ENCODE measurements around the gene CHIT1. TPM values are rescaled to one million over a fixed set of nuclear protein-coding genes. Genes with fewer than 3 reads are reported as not detected.

The CHIT1 gene
- total RNA-seq (1 to 10 TPM in 1 of 2 experiments, under 1 TPM in 1; 0.58 to 1.1 TPM), total RNA-seq (0 to 3.4 (median 0.50) reads per million in 172 experiments)
- 0.04 TPM for polyA plus RNA-seq (2013, experiment 1 of 2)
- polyA plus RNA-seq (2013, experiment 2 of 2), result 0.04 TPM

DNA sequence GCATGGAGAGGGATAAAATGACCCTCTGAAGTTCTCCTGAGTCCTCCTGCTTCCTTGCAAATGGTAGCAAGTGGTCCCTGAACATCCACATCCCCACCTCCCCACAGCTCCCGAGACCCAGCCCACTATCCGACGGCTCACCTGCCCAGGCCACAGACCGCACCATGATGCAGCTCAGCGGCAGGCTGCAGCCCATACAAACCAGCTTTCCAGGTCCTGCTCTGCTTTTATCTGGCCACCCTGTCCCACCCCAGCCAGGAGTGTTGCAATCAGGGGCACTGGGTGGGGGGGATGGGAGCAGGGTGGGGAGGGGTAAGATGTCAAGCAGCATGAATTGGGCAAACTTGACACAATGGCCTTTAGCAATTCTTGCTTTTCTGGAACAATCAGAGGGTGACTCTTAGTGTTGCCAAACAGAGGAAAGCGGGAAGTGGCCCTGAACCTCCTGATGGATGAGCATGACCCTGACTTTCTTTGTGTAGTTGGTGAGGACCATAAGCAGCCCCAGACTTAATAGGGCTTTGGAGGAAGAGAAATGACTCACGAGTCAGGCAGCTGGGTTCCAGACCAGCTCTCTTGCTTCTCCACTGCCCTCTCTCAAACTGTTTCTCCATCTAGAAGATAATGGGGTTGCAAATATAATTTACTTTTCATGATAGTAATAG is at the start of gene CHIT1:
TSS of gene CHIT1 (minus strand) at position 203 of the 665 bp plus-strand sequence. CDS start at position 166, 37 bp downstream.
- TF ChIP-seq, protein P1, sequence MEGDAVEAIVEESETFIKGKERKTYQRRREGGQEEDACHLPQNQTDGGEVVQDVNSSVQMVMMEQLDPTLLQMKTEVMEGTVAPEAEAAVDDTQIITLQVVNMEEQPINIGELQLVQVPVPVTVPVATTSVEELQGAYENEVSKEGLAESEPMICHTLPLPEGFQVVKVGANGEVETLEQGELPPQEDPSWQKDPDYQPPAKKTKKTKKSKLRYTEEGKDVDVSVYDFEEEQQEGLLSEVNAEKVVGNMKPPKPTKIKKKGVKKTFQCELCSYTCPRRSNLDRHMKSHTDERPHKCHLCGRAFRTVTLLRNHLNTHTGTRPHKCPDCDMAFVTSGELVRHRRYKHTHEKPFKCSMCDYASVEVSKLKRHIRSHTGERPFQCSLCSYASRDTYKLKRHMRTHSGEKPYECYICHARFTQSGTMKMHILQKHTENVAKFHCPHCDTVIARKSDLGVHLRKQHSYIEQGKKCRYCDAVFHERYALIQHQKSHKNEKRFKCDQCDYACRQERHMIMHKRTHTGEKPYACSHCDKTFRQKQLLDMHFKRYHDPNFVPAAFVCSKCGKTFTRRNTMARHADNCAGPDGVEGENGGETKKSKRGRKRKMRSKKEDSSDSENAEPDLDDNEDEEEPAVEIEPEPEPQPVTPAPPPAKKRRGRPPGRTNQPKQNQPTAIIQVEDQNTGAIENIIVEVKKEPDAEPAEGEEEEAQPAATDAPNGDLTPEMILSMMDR (IDR thresholded peaks at IDR 0.05), result no peak
- intact Hi-C loops (cut with DNase I, micrococcal nuclease), result no loop called here
- H3K4me1 Mint-ChIP-seq (ENCODE audit: low read depth), result no peaks in the 10 kb centered on the region
- H3K36me3 ChIP-seq (ENCODE audit: insufficient read depth, low read length), result no peaks in the 10 kb centered on the region
- H3K4me3 ChIP-seq (ENCODE audit: low read length), result no peak within 1 kb of the TSS
- ChIA-PET POLR2A (no interaction called here), CTCF (no interaction called here)
- ATAC-seq (ENCODE audit: poor library complexity) (no peak), DNase-seq (no peak)
- peaks cover 0 to 9% of the 10 kb centered on the region in 2 experiments for H3K9me3 ChIP-seq (ENCODE audit: control insufficient read depth in 1 of 2, insufficient read depth in 1 of 2, low read length in 2 of 2)
- no peaks in the 10 kb centered on the region for H3K4me1 ChIP-seq (ENCODE audit: insufficient read depth, low read length)
- peaks cover 8% of the 10 kb centered on the region for H3K9me3 Mint-ChIP-seq
- H3K36me3 Mint-ChIP-seq (ENCODE audit: low read depth), result no peaks in the 10 kb centered on the region
- H3K27ac ChIP-seq (ENCODE audit: low read depth in 1 of 2, low read length in 2 of 2), result no peak within 1 kb of the TSS
- H3K27me3 ChIP-seq (ENCODE audit: control insufficient read depth in 1 of 2, insufficient read depth in 2 of 2, low read length in 2 of 2), result peaks cover 6 to 10% of the 10 kb centered on the region in 2 experiments
- H3K4me3 Mint-ChIP-seq, result no peak within 1 kb of the TSS
- no peak within 1 kb of the TSS for H3K27ac Mint-ChIP-seq
- peaks cover 22% of the 10 kb centered on the region for H3K27me3 Mint-ChIP-seq

GRCh38 chr1:203278885-203279406 is 49.5 kb upstream of the CHIT1 start:
- Mint-ChIP-seq H3K4me1 (ENCODE audit: low read depth) (peaks cover 68% of the 10 kb centered on the region), H3K9me3 (no peaks in the 10 kb centered on the region), H3K36me3 (ENCODE audit: low read depth) (no peaks in the 10 kb centered on the region), H3K27me3 (no peaks in the 10 kb centered on the region), H3K27ac (peak overlapping the region; percentile 87), H3K4me3 (peak overlapping the region; percentile 52)
- intact Hi-C loops (cut with DNase I, micrococcal nuclease), result loop anchor here in 1 of 2 experiments (10.0 kb wide), 1 partner anchor 516 kb away; the partner anchor contains the start of genes ZBED6 and ZC3H11A
- H3K4me1 ChIP-seq (ENCODE audit: insufficient read depth, low read length), result peaks cover 37% of the 10 kb centered on the region
- ATAC-seq (ENCODE audit: poor library complexity), result no peak
- H3K36me3 ChIP-seq (ENCODE audit: insufficient read depth, low read length), result no peaks in the 10 kb centered on the region
- CTCF ChIA-PET, result interaction anchor here (0.8 to 15.3 kb wide), 5 partner anchors 11 to 61 kb away, joined by 3 to 462 read pairs (median 12); no protein-coding TSS in a partner anchor
- TF ChIP-seq, protein P1 (IDR thresholded peaks at IDR 0.05), result no peak
- DNase-seq, result peak in 1 of 14 experiments; percentile 4
- H3K27me3 ChIP-seq (ENCODE audit: control insufficient read depth in 1 of 2, insufficient read depth in 2 of 2, low read length in 2 of 2), result no peaks in the 10 kb centered on the region
- peak overlapping the region in 1 of 2 donors; percentile 16 for H3K27ac ChIP-seq (ENCODE audit: low read depth in 1 of 2, low read length in 2 of 2)
- H3K9me3 ChIP-seq (ENCODE audit: control insufficient read depth in 1 of 2, insufficient read depth in 1 of 2, low read length in 2 of 2), result no peaks in the 10 kb centered on the region
- no peak overlapping the region for H3K4me3 ChIP-seq (ENCODE audit: low read length)
- POLR2A ChIA-PET, result interaction anchor here (1.5 to 17.7 kb wide), 4 partner anchors 9 to 45 kb away, joined by 3 to 320 read pairs (median 238); partner anchors contain the start of gene BTG2

- Mint-ChIP-seq H3K4me3 (peak overlapping the region; percentile 52), H3K9me3 (no peaks in the 10 kb centered on the region), H3K27me3 (no peaks in the 10 kb centered on the region), H3K36me3 (ENCODE audit: low read depth) (no peaks in the 10 kb centered on the region), H3K4me1 (ENCODE audit: low read depth) (peaks cover 75% of the 10 kb centered on the region), H3K27ac (peak overlapping the region; percentile 87)
- peak overlapping the region; percentile 42 to 47 for H3K27ac ChIP-seq (ENCODE audit: low read depth in 1 of 2, low read length in 2 of 2)
- no peaks in the 10 kb centered on the region for H3K36me3 ChIP-seq (ENCODE audit: insufficient read depth, low read length)
- ChIA-PET CTCF (interaction anchor here (1.3 to 15.3 kb wide), 6 partner anchors 10 to 61 kb away, joined by 3 to 462 read pairs (median 36); no protein-coding TSS in a partner anchor), POLR2A (interaction anchor here (0.7 to 17.7 kb wide), 9 partner anchors 9 to 394 kb away, joined by 3 to 320 read pairs (median 4); partner anchors contain the start of gene BTG2)
- intact Hi-C loops (cut with DNase I, micrococcal nuclease), result loop anchor here in 1 of 2 experiments (10.0 kb wide), 1 partner anchor 517 kb away; the partner anchor contains the start of genes ZBED6 and ZC3H11A
- H3K4me1 ChIP-seq (ENCODE audit: insufficient read depth, low read length), result peaks cover 44% of the 10 kb centered on the region
- H3K9me3 ChIP-seq (ENCODE audit: control insufficient read depth in 1 of 2, insufficient read depth in 1 of 2, low read length in 2 of 2), result no peaks in the 10 kb centered on the region
- DNase-seq, result peak in 5 of 14 experiments; percentile 30 to 69 (median 49)
- peak; percentile 77 for ATAC-seq (ENCODE audit: poor library complexity)
- TF ChIP-seq, protein P1 (IDR thresholded peaks at IDR 0.05), result no peak
- H3K27me3 ChIP-seq (ENCODE audit: control insufficient read depth in 1 of 2, insufficient read depth in 2 of 2, low read length in 2 of 2), result no peaks in the 10 kb centered on the region
- H3K4me3 ChIP-seq (ENCODE audit: low read length), result no peak overlapping the region
Measured at GRCh38 chr1:203278082-203278884, 48.8 kb upstream of the CHIT1 start.
